Measurements from ENCODE around the gene ARHGAP10.

The ARHGAP10 gene

GRCh38 chr4:147768113-147768512 is 36.2 kb downstream of the ARHGAP10 start:
- TF ChIP-seq CTCF (IDR thresholded peaks at IDR 0.05; ENCODE audit: insufficient read depth, missing control alignments), result no peak
- no peak for DNase-seq (ENCODE audit: insufficient read length, low spot score)
- FAIRE-seq, result no peak

GRCh38 chr4:147769386-147769785 is 37.5 kb downstream of the ARHGAP10 start:
- FAIRE-seq (no peak), DNase-seq (ENCODE audit: insufficient read length, low spot score) (no peak)
- TF ChIP-seq CTCF (IDR thresholded peaks at IDR 0.05; ENCODE audit: insufficient read depth, missing control alignments), result no peak

GRCh38 chr4:147770831-147771230 is 38.9 kb downstream of the ARHGAP10 start:
- no peak for TF ChIP-seq CTCF (IDR thresholded peaks at IDR 0.05; ENCODE audit: insufficient read depth, missing control alignments)
- FAIRE-seq, result no peak
- no peak for DNase-seq (ENCODE audit: insufficient read length, low spot score)

- no peak for FAIRE-seq
- no peak for DNase-seq (ENCODE audit: insufficient read length, low spot score)
- no peak for TF ChIP-seq CTCF (IDR thresholded peaks at IDR 0.05; ENCODE audit: insufficient read depth, missing control alignments)
Measured at GRCh38 chr4:147772056-147772455, 40.2 kb downstream of the ARHGAP10 start.

- no peak for FAIRE-seq
- no peak for TF ChIP-seq CTCF (IDR thresholded peaks at IDR 0.05; ENCODE audit: insufficient read depth, missing control alignments)
- no peak for DNase-seq (ENCODE audit: insufficient read length, low spot score)
Measured at GRCh38 chr4:147772459-147772969, 40.6 kb downstream of the ARHGAP10 start.

- FAIRE-seq (no peak), DNase-seq (ENCODE audit: insufficient read length, low spot score) (no peak)
- no peak for TF ChIP-seq CTCF (IDR thresholded peaks at IDR 0.05; ENCODE audit: insufficient read depth, missing control alignments)
Measured at GRCh38 chr4:147773261-147774184, 41.6 kb downstream of the ARHGAP10 start.

- no peak for DNase-seq (ENCODE audit: insufficient read length, low spot score)
- FAIRE-seq, result no peak
- TF ChIP-seq CTCF (IDR thresholded peaks at IDR 0.05; ENCODE audit: insufficient read depth, missing control alignments), result no peak
Measured at GRCh38 chr4:147776716-147777115, 44.8 kb downstream of the ARHGAP10 start.

All from D721Med (cell line).